Measurements from ENCODE around the gene TPRG1. TPM values are rescaled to one million over a fixed set of nuclear protein-coding genes. Genes with fewer than 3 reads are reported as not detected.
A peak's percentile ranks its signal among the peaks of the same experiment; 100 is the strongest.

Gene TPRG1
- total RNA-seq, 1 experiment from 2014 or later = 1.0 TPM

DNA sequence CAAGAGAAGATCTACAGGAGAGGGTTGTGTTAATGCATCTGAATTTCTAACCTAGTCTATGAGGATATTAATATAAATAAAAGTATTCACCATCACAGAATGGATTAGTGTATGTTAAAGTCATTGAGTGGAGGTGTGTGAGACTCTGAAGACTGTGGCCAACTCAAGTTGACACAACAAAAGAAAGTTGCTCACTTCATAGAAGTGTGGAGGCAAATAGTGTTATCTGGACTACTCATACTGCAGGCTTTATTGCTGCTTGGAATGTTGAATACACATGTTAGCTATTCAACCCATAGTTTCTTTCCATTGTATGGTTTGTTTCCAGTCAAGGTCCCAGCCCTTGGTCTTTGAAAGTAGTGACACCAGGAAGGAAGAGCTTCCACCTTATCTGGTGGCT lies 38.0 kb upstream of the TPRG1 start:
- no peaks in the 10 kb centered on the region for H3K4me1 ChIP-seq (ENCODE audit: insufficient read depth, low read length, poor library complexity, severe bottlenecking)
- no peaks in the 10 kb centered on the region for H3K27me3 ChIP-seq (replicated peaks; ENCODE audit: insufficient read depth, low read depth, low read length, poor library complexity)
- ChIA-PET CTCF (no interaction called here), POLR2A (ENCODE audit: low non-redundant PET) (no interaction called here)
- H3K4me3 ChIP-seq (ENCODE audit: low read depth, low read length, poor library complexity, severe bottlenecking) = no peak overlapping the region
- DNase-seq (ENCODE audit: low spot score) = no peak
- BruUV-seq (replicated peaks) = no TSS peak
- H3K36me3 ChIP-seq (ENCODE audit: insufficient read depth, low read length, poor library complexity, severe bottlenecking) = no peaks in the 10 kb centered on the region
- no peak overlapping the region for H3K27ac ChIP-seq (ENCODE audit: low read depth, low read length, poor library complexity, severe bottlenecking)
- intact Hi-C loops (cut with micrococcal nuclease; ENCODE audit: unreplicated experiment) = no loop called here
- TF ChIP-seq EZH2 (IDR thresholded peaks at IDR 0.05; ENCODE audit: borderline replicate concordance, low read depth, low read length, poor library complexity, severe bottlenecking) = no peak
- TF ChIP-seq, protein P1, sequence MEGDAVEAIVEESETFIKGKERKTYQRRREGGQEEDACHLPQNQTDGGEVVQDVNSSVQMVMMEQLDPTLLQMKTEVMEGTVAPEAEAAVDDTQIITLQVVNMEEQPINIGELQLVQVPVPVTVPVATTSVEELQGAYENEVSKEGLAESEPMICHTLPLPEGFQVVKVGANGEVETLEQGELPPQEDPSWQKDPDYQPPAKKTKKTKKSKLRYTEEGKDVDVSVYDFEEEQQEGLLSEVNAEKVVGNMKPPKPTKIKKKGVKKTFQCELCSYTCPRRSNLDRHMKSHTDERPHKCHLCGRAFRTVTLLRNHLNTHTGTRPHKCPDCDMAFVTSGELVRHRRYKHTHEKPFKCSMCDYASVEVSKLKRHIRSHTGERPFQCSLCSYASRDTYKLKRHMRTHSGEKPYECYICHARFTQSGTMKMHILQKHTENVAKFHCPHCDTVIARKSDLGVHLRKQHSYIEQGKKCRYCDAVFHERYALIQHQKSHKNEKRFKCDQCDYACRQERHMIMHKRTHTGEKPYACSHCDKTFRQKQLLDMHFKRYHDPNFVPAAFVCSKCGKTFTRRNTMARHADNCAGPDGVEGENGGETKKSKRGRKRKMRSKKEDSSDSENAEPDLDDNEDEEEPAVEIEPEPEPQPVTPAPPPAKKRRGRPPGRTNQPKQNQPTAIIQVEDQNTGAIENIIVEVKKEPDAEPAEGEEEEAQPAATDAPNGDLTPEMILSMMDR (conservative IDR thresholded peaks at IDR 0.05; ENCODE audit: low read depth, low read length) = no peak
- no peaks in the 10 kb centered on the region for H3K9me3 ChIP-seq (ENCODE audit: low read depth, low read length, poor library complexity, severe bottlenecking)

DNA sequence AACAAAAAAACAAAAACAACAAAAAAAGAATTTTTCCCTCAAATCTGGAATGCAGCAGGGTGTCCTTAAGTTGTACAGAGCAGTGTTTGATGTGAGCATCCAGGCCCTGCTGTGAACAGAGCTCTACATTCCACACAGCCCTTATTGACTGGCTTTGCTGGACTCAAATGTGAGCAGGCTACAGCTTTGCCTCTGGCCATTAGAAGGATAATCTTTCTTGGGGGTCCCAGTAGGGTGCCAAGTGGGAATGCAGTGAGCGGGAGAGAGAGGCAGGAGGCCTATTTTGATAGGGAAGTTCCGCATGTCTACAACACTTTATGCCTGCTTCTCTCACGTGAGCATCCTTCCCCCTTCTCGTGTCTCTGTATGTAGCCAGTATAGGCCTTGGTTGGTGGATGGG lies 34.4 kb upstream of the TPRG1 start:
- BruUV-seq (replicated peaks) = no TSS peak
- no peaks in the 10 kb centered on the region for H3K9me3 ChIP-seq (ENCODE audit: low read depth, low read length, poor library complexity, severe bottlenecking)
- H3K4me1 ChIP-seq (ENCODE audit: insufficient read depth, low read length, poor library complexity, severe bottlenecking) = no peaks in the 10 kb centered on the region
- TF ChIP-seq EZH2 (IDR thresholded peaks at IDR 0.05; ENCODE audit: borderline replicate concordance, low read depth, low read length, poor library complexity, severe bottlenecking) = no peak
- TF ChIP-seq, protein P1 (conservative IDR thresholded peaks at IDR 0.05; ENCODE audit: low read depth, low read length) = no peak
- no peak overlapping the region for H3K4me3 ChIP-seq (ENCODE audit: low read depth, low read length, poor library complexity, severe bottlenecking)
- H3K36me3 ChIP-seq (ENCODE audit: insufficient read depth, low read length, poor library complexity, severe bottlenecking) = no peaks in the 10 kb centered on the region
- peak; percentile 14 for DNase-seq (ENCODE audit: low spot score)
- no peaks in the 10 kb centered on the region for H3K27me3 ChIP-seq (replicated peaks; ENCODE audit: insufficient read depth, low read depth, low read length, poor library complexity)
- ChIA-PET POLR2A (ENCODE audit: low non-redundant PET) (no interaction called here), CTCF (no interaction called here)
- H3K27ac ChIP-seq (ENCODE audit: low read depth, low read length, poor library complexity, severe bottlenecking) = no peak overlapping the region
- intact Hi-C loops (cut with micrococcal nuclease; ENCODE audit: unreplicated experiment) = no loop called here

DNA sequence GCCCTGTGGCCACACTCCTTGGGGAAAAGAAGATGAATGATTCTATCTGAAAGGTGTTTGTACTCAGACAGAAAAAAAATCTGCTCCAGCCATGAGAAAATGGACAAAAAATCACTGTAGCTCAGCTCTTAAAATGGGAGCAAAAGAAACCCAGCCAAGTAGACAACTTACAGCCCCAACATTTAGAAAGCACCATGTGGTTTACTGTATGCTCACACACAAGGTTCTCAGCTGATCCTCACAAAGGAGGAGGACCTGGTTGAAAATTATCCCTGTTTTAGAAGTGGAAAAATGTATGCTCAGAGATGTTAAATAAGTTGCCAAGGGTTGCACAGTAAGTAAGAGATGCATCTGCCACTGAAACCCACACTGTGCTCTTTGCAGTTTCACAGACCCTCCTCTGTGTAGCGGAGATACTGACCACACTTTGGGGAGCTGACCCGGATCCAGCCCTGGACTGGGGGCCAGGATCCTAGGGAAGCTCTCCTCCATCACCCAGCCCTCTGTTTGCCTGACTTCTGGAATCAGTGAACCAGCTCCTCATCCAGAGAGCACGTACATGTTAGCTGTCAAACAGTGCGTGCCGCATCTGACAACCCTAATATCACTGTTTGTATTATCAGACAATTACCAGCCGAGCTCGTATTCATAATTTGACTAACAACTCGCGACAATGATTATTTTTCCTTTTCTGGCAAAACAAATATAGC lies 32.7 kb upstream of the TPRG1 start:
- POLR2A ChIA-PET (ENCODE audit: low non-redundant PET) = no interaction called here
- no peak overlapping the region for H3K27ac ChIP-seq (ENCODE audit: low read depth, low read length, poor library complexity, severe bottlenecking)

More for the DNA sequence above, 32.7 kb upstream of the TPRG1 start:
- no peaks in the 10 kb centered on the region for H3K9me3 ChIP-seq (ENCODE audit: low read depth, low read length, poor library complexity, severe bottlenecking)
- no peak overlapping the region for H3K4me3 ChIP-seq (ENCODE audit: low read depth, low read length, poor library complexity, severe bottlenecking)
- intact Hi-C loops (cut with micrococcal nuclease; ENCODE audit: unreplicated experiment) = no loop called here
- no peaks in the 10 kb centered on the region for H3K36me3 ChIP-seq (ENCODE audit: insufficient read depth, low read length, poor library complexity, severe bottlenecking)
- H3K4me1 ChIP-seq (ENCODE audit: insufficient read depth, low read length, poor library complexity, severe bottlenecking) = no peaks in the 10 kb centered on the region
- CTCF ChIA-PET = no interaction called here
- no peak for DNase-seq (ENCODE audit: low spot score)
- TF ChIP-seq, protein P1 (conservative IDR thresholded peaks at IDR 0.05; ENCODE audit: low read depth, low read length) = no peak
- TF ChIP-seq EZH2 (IDR thresholded peaks at IDR 0.05; ENCODE audit: borderline replicate concordance, low read depth, low read length, poor library complexity, severe bottlenecking) = no peak
- H3K27me3 ChIP-seq (replicated peaks; ENCODE audit: insufficient read depth, low read depth, low read length, poor library complexity) = no peaks in the 10 kb centered on the region
- no TSS peak for BruUV-seq (replicated peaks)

Data from A673 (cell line).